Common myeloid progenitor, CD34-positive (primary cell): Measurements from ENCODE around the gene YDJC.

Experiments used
- CTCF ChIA-PET: fragments of 350-600 bp; sonication (Branson Sonifier 250); formaldehyde crosslinking; loops from one replicate; lab custom pipeline; 2021; ENCODE audit warnings: antibody characterized with exemption; lab: Charles Lee
- POLR2A ChIA-PET: fragments of 350-600 bp; sonication (Branson Sonifier 250); formaldehyde crosslinking; loops from one replicate; lab custom pipeline; 2021; ENCODE audit warnings: antibody characterized with exemption; lab: Charles Lee
- DNase-seq, 3 donors: peaks; one replicate each; pipeline versions ENCODE4 v3.0.0 to v3.0.0-alpha.2; 2013
- H3K27ac ChIP-seq, 2 experiments: 1 replicate in 1 of 2; 2 replicates in 1 of 2; pipeline ENCODE4 v1.7.0; 2013; ENCODE audit warnings: inconsistent platforms in 2 of 2, low read length in 2 of 2, mild to moderate bottlenecking in 2 of 2, low read depth in 1 of 2, moderate library complexity in 1 of 2; ENCODE audit not compliant: severe bottlenecking in 2 of 2, insufficient read depth in 1 of 2, poor library complexity in 1 of 2
- H3K27me3 ChIP-seq, 5 experiments: replicated peaks in 2 of 5; 1 replicate in 3 of 5; 2 replicates in 2 of 5; pipeline versions ENCODE4 v1.6.1 to v1.7.0; 2013; ENCODE audit warnings: low read length in 4 of 5, mild to moderate bottlenecking in 2 of 5, moderate library complexity in 2 of 5, inconsistent platforms in 1 of 5; ENCODE audit not compliant: insufficient read depth in 5 of 5, control insufficient read depth in 4 of 5
- H3K36me3 ChIP-seq, 4 experiments: 1 replicate in 2 of 4; 2 replicates in 2 of 4; pipeline versions ENCODE4 v1.6.1 to v1.7.0; 2013; ENCODE audit warnings: low read length in 3 of 4, control low read depth in 1 of 4, mild to moderate bottlenecking in 1 of 4; ENCODE audit not compliant: control insufficient read depth in 4 of 4, insufficient read depth in 4 of 4
- H3K4me1 ChIP-seq, 4 experiments: 1 replicate in 3 of 4; 2 replicates in 1 of 4; pipeline versions ENCODE4 v1.6.1 to v1.7.1; 2013; ENCODE audit warnings: low read length in 3 of 4, mild to moderate bottlenecking in 3 of 4, control low read depth in 1 of 4, inconsistent platforms in 1 of 4, moderate library complexity in 1 of 4; ENCODE audit not compliant: control insufficient read depth in 4 of 4, insufficient read depth in 4 of 4; ENCODE audit errors: control extremely low read depth in 1 of 4
- H3K4me3 ChIP-seq, 7 experiments: 1 replicate in 4 of 7; 2 replicates in 3 of 7; pipeline versions ENCODE4 v1.5.1 to v1.7.0; 2013; ENCODE audit warnings: mild to moderate bottlenecking in 7 of 7, low read length in 6 of 7, moderate library complexity in 6 of 7, inconsistent platforms in 2 of 7, low read depth in 2 of 7, control low read depth in 1 of 7; ENCODE audit not compliant: insufficient read depth in 4 of 7, control insufficient read depth in 1 of 7; ENCODE audit errors: extremely low read depth in 1 of 7
- H3K9me3 ChIP-seq, 5 experiments: 1 replicate in 4 of 5; 2 replicates in 1 of 5; pipeline versions ENCODE4 v1.6.1 to v1.7.1; 2013; ENCODE audit warnings: low read length in 4 of 5, mild to moderate bottlenecking in 2 of 5, inconsistent platforms in 1 of 5, low read depth in 1 of 5, moderate library complexity in 1 of 5; ENCODE audit not compliant: control insufficient read depth in 4 of 5, insufficient read depth in 2 of 5; ENCODE audit errors: control extremely low read depth in 1 of 5
- WGBS: methylation state at CpG from one replicate; pipeline ENCODE4 v1.1.5; 2013; ENCODE audit not compliant: insufficient coverage; 5-methylcytosine and 5-hydroxymethylcytosine counted together

The YDJC gene

DNA sequence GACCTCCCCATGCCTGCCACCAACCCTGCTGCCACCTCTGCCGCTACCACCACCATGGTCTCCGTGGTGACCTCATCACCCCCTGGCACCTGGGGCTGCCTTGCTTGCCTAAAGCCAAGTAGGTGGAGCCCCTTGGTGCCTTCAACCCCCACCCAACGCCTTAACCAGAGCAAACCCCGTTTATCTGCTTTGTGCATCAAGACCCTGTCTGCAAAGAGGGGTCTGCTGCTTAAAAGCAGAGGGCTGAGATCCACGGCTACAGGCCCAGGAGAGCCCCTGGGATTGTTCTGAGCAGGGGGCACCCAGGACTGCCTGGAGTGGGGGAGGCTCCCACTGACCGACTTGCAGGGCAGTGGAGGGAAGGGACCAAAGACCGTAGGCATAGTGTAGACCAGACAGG lies 31.1 kb upstream of the YDJC start:
- Histone ChIP-seq H3K36me3 (no peaks in the 10 kb centered on the region), H3K27ac (no peak overlapping the region), H3K4me1 (peaks cover 0 to 30% (median 27%) of the 10 kb centered on the region in 4 experiments), H3K9me3 (no peaks in the 10 kb centered on the region), H3K4me3 (no peak overlapping the region), H3K27me3 (no peaks in the 10 kb centered on the region)
- DNase-seq: no peak
- ChIA-PET CTCF (no interaction called here), POLR2A (no interaction called here)
- WGBS: 94% methylated on average over 5 of the region's 7 CpGs

DNA sequence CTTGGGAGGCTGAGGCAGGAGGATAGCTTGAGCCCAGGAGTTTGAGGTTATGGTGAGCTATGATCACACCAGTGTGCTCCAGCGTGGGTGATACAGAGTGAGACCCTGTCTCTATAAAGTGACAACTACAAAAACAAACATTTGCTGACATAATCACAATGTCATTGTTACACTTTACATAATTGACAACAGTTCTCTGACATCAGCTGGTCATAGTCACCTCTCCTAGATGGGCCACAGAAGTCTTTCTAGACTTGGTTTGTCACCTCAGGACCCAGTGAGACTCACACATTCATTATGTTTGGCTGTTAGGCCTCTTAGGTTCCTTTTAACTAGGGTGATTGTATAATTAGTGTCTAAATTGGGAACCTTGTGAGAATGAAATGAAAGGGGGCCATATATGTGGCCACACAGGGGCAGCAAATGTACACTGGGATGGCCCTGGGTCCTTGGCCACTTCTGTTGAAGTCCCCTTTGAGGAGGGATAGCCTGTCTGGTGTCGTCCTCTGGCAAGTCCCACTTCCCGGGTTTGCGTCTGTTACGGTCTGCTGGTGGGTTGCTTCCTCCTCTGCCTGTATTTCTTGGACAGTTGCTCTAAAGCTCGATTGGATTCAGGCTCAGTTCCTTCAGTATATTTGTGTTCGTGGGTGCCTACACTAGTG lies 30.2 kb upstream of the YDJC start:
- H3K36me3 ChIP-seq: no peaks in the 10 kb centered on the region
- H3K27ac ChIP-seq: no peak overlapping the region
- no peaks in the 10 kb centered on the region for H3K9me3 ChIP-seq
- H3K4me1 ChIP-seq: peaks cover 0 to 24% (median 22%) of the 10 kb centered on the region in 4 experiments
- POLR2A ChIA-PET: interaction anchor here (0.5 kb wide), 1 partner anchor 15 kb away, joined by 4 read pairs; no protein-coding TSS in a partner anchor
- H3K27me3 ChIP-seq: no peaks in the 10 kb centered on the region
- H3K4me3 ChIP-seq: no peak overlapping the region
- WGBS: 84% methylated on average over 3 of the region's 7 CpGs
- CTCF ChIA-PET: interaction anchor here (0.6 to 1.3 kb wide), 2 partner anchors 13 to 279 kb away, joined by 3 to 5 read pairs; no protein-coding TSS in a partner anchor
- DNase-seq: no peak

GRCh38 chr22:21657360-21658032 lies 27.7 kb upstream of the YDJC start:
- WGBS: under 1% methylated on average over 69 of the region's 79 CpGs
- peaks cover 0 to 6% (median 0%) of the 10 kb centered on the region in 4 experiments for H3K36me3 ChIP-seq
- H3K27ac ChIP-seq: peak overlapping the region in 1 of 2 experiments; percentile 68
- no peaks in the 10 kb centered on the region for H3K27me3 ChIP-seq
- peak overlapping the region; percentile 41 to 85 (median 73) for H3K4me3 ChIP-seq
- POLR2A ChIA-PET: no interaction called here
- peaks cover 0 to 29% (median 28%) of the 10 kb centered on the region in 4 experiments for H3K4me1 ChIP-seq
- peak; percentile 65 to 76 (median 68) for DNase-seq
- CTCF ChIA-PET: interaction anchor here (1.1 to 2.2 kb wide), 2 partner anchors 11 to 12 kb away, joined by 4 to 14 read pairs; no protein-coding TSS in a partner anchor
- H3K9me3 ChIP-seq: no peaks in the 10 kb centered on the region

GRCh38 chr22:21657020-21657359 lies 27.2 kb upstream of the YDJC start:
- H3K27ac ChIP-seq: peak overlapping the region in 1 of 2 experiments; percentile 68
- peak overlapping the region in 5 of 7 experiments; percentile 67 to 85 (median 74) for H3K4me3 ChIP-seq
- no peaks in the 10 kb centered on the region for H3K9me3 ChIP-seq
- no peaks in the 10 kb centered on the region for H3K27me3 ChIP-seq
- 66% methylated on average over 17 of the region's 17 CpGs for whole genome bisulfite sequencing
- POLR2A ChIA-PET: no interaction called here
- H3K36me3 ChIP-seq: peaks cover 0 to 6% (median 0%) of the 10 kb centered on the region in 4 experiments
- CTCF ChIA-PET: interaction anchor here (0.9 to 2.2 kb wide), 2 partner anchors 11 to 36 kb away, joined by 3 to 14 read pairs; no protein-coding TSS in a partner anchor
- DNase-seq: peak in 1 of 3 donors; percentile 5
- H3K4me1 ChIP-seq: peaks cover 0 to 34% (median 33%) of the 10 kb centered on the region in 4 experiments

GRCh38 chr22:21652547-21653545 lies 23.0 kb upstream of the YDJC start:
- no peak for DNase-seq
- Histone ChIP-seq H3K4me3 (peak overlapping the region in 6 of 7 experiments; percentile 25 to 82 (median 72)), H3K4me1 (peaks cover 5 to 41% (median 40%) of the 10 kb centered on the region in 4 experiments), H3K27ac (peak overlapping the region in 1 of 2 experiments; percentile 70), H3K36me3 (peaks cover 0 to 16% (median under 1%) of the 10 kb centered on the region in 4 experiments), H3K9me3 (no peaks in the 10 kb centered on the region), H3K27me3 (no peaks in the 10 kb centered on the region)
- whole genome bisulfite sequencing: 29% methylated on average over 26 of the region's 40 CpGs
- CTCF ChIA-PET: interaction anchor here (1.0 to 2.4 kb wide), 5 partner anchors 10 to 24 kb away, joined by 3 to 9 read pairs (median 5); partner anchors contain the start of gene SDF2L1
- POLR2A ChIA-PET: no interaction called here

GRCh38 chr22:21652010-21652546 lies 22.3 kb upstream of the YDJC start:
- H3K27ac ChIP-seq: peak overlapping the region in 1 of 2 experiments; percentile 70
- DNase-seq: peak; percentile 84 to 89 (median 88)
- H3K9me3 ChIP-seq: no peaks in the 10 kb centered on the region
- POLR2A ChIA-PET: no interaction called here
- peak overlapping the region; percentile 21 to 82 (median 70) for H3K4me3 ChIP-seq
- H3K4me1 ChIP-seq: peaks cover 5 to 36% (median 35%) of the 10 kb centered on the region in 4 experiments
- no peaks in the 10 kb centered on the region for H3K27me3 ChIP-seq
- H3K36me3 ChIP-seq: peaks cover 0 to 16% (median under 1%) of the 10 kb centered on the region in 4 experiments
- 0% methylated on average over 41 of the region's 44 CpGs for WGBS
- CTCF ChIA-PET: interaction anchor here (1.2 to 2.4 kb wide), 3 partner anchors 9 to 23 kb away, joined by 4 to 9 read pairs (median 6); partner anchors contain the start of gene SDF2L1
